OCI-M2 (cell line): Measurements from ENCODE around the gene TRUB2.

Experiments used
- DNase-seq: peaks from one replicate; lab custom pipeline; 2025; ENCODE audit not compliant: unreplicated experiment; lab: John Stamatoyannopoulos, UW

The TRUB2 gene, protein sequence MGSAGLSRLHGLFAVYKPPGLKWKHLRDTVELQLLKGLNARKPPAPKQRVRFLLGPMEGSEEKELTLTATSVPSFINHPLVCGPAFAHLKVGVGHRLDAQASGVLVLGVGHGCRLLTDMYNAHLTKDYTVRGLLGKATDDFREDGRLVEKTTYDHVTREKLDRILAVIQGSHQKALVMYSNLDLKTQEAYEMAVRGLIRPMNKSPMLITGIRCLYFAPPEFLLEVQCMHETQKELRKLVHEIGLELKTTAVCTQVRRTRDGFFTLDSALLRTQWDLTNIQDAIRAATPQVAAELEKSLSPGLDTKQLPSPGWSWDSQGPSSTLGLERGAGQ

DNA sequence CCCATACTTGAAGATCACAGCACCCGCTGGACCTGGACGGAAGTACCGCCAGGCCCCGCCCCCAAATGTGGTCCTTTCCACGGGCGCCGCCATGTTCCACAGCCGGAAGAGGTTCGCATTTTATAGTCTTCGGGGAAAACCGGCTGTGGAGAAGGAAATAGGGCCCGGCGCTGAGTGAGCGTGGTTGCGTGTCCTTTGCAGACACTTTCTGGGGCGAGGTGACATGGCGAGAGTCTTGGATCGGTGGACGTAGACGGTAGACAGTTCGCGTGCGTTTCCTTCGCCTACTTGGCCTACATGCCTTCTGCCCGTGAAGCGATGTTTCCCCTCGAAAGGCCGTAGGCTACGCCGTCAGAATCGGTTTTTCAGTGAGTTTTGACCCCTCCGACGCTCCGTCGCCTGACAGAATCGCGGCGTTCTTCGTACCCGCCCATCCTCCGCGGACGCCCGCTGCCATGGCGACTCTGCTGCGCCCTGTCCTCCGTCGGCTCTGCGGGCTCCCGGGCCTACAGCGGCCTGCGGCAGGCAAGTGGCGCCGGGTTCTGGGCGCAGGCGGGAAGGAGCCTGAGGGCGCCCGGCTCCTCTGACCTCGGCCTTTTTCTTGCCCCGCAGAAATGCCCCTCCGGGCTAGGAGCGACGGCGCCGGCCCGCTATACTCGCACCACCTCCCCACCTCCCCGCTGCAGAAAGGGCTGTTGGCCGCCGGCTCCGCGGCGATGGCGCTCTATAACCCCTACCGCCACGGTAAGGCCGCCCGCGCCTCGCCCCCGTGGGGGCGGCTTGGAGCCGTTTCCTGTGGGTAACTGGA, at the start of gene TRUB2, which contains the start of gene COQ4:
TSS of gene TRUB2 (minus strand) at position 44 of the 808 bp plus-strand sequence. CDS start at position 5, 39 bp downstream.
TSS of gene COQ4 (plus strand) at position 436 of the 808 bp plus-strand sequence. CDS start at position 456, 20 bp downstream.
- DNase-seq = peak; percentile 84

DNA sequence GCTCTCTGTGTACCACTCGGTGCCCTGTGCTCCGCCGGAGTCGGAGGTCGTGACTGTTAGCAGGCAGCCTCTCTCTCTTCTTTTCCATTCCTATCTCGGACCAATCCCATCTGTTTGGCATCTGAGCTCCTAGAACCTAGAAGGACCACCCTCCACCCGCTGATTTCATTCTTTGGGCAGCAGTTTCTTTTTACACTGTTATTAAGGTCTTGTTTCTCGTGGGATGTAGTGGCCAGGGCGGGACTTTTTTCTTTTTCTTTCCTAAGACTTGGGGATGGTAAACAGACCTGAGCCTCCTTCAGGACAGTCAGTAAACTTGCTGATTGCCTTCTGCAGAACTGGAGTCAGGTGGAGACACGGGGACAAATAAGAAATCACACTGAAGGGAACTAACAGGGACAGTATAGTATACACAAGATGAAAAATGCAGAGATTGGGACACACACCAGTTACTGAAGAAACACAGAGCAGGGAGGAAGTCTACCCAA, 49.4 kb upstream of the TRUB2 start:
- no peak for DNase-seq

DNA sequence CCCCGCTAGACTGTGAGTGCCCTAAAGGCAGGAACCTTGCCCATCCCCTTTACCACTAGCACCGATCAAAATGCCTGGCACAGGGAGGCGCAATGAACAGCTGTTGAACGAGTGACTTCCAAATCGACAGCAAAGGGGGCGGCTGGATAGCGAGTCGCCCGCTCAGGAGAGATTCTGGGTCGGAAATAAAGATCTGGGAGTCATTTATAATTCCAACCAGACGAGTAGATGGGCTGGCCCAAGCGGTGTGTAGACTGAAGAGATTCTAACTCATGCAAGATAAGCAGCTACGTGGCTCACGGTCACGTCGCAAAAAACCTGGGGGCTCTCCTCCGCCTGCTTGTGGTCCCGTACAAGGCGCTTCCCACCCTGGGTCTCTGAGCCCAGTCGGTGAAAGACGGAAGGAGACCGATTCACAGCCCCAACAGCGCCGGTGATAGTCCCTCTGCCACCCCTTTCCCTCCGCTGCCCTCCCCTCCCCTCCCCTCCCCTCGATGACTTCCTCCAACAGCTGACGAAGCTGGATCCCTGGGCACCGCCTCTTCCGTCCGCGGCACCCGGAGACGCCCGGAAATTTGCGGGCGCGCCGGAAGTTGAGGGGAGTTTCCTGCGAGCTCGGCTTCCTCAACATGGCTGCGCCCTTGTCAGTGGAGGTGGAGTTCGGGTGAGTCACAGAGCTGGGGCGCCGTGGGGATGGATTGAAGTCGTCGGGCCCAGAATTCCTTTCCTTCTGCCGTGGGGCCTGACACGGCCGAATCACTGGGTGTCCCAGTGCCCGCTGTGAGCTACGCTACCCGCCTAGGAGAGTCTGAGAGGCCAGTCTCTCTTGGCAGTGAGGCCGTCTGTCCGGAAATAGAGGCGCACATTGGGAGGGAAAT, 48.7 kb upstream of the TRUB2 start, which contains the start of gene URM1:
TSS of gene URM1 (plus strand) at position 623 of the 878 bp plus-strand sequence. CDS start at position 630, 7 bp downstream.
- peak; percentile 38 for DNase-seq

DNA sequence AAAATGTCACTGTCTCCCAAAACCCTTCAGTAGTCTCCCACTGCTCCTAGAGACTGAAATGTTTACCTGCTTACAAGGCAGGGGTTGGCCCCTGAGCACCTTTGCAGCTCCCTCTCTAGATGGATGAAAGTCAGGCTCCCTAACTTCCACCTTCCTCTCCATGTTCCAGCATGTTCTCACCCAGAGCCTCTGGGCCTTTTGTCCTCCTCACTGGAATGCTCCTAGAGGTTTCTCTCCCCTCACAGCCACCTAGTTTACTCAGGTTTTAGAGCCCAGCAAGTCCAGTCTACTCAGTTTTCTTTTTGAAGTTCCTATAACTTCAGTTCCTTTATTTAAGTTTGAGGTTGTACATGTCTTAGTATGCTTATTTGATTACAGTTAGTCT, 48.1 kb upstream of the TRUB2 start:
- DNase-seq = no peak

DNA sequence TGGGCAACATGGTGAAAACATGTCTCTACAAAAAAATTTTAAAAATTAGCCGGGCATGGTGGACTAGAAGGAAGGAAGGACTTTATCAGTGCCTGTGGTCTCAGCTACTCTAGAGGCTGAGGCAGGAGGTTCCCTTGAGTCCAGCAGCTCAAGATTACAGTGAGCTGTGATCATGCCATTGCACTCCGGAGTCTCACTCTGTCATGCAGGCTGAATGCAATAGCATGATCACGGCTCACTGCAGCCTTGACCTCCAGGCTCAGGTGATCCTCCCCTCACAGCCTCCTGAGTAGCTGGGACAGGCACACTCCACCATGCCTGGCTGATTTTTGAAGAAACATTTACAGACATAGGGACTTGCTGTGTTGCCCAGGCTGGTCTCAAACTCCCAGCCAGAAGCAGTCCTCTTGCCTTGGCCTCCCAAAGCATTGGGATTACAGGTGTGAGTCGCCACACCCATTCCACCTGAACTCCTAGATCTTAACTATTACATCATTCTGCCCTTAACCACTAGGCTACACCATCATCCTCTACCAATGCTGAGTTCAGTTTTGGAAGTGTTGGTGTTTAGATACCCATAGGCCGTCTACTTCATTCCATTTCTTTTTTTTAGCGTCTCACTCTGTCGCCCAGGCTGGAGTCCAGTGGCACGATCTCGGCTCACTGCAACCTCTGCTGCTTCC, 46.9 kb upstream of the TRUB2 start:
- DNase-seq = no peak

DNA sequence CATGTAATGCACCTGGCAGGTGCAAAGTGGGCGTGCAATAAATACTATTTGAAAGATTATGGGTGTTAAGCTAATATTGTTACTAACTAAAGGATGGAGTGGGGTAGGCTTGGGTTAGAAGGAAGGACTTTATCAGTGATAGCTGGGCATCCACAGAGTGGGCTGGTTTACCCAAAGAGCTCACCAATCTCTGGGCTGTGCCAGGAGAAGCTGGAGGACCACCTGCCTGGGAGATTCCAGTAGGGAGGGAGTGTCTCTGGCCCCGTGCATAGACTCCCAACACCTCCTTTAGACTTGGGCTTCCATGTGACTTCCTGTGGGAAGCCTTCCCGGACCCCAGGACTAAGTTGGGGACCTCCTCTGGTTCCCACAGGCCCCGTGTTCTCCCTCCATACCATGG, 43.3 kb upstream of the TRUB2 start:
- no peak for DNase-seq

DNA sequence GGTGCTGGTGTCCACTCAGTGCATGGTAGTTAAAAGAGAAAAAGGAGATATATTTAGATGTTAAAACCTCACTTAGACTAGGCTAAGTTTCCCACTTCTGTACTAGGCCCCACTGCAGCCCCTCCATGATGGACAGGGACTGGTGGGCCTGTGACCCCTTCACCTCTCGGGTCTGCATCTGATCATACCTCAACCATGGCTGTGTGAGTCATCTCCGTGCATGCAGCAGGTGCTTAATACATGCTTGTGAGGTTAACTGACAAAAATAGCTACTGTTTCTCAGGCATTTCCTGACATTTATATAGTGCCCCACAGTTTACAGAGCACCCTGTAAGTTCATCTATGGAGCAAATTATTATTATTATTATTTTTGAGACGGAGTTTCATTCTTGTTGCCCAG, 40.5 kb upstream of the TRUB2 start:
- no peak for DNase-seq

DNA sequence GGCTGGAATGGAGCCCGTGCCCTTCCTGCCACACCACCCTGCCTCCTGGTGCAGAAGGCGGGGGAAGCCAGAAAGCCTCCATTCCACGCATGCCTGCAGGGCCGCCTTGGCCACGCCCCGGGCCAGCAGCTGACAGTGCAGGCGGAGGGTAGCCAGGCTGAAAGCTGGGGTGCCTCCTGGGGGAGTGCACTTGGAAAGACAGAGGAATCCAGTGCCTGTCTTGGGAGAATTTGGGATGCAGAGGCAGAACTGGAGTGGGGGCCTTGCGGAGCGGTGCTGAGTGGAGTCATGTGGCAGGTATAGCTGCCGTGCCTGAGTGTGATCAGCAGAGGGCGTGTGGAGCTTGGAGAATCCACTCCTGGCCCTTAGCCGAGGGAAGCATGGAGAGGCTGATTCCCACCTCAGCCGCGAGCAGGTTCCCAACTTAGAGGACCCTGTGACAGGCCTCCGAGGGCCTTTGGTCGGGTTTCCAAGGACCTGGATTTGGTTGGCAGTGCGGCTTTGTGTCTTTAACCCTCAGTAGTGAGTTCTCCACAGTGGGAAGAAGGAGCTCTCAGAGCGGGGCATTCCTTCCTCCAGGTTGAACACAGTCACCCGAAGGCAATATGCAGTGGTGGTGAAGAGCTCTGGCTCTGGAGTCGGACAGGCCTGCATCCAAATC, 39.9 kb upstream of the TRUB2 start:
- DNase-seq = no peak

DNA sequence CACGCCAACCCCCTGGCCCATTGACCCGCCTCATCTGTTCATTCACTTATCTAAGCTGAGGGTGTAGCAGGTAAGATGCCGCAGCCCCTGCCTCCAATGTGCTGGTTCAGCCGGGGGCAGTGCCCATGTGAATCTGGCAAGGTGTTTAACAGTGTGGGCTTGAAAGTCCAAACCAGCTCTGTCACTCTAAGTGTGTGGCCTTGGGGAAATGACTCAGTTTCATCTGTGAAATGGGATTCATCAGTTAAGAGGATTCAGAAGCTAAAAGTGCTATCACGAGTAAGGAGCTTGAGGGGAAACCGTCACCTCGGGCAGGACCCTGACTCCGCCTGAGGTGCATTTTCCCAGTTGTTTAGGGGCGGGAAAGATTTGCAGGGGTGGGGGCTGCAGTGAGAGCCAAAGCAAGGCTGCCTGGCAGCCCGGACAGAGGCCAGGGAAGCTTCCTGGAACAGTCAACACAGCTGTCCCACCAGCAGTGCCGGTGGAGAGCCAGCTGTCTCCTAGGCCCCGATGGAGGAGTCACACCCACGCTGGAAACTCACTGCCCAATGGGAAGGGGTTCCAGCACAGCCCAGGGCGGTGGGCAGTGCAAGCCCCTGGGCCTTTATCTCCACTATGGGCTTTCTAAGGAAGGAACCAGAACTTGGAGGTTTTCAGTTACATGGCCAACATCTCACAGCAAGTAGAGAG, 39.2 kb upstream of the TRUB2 start:
- no peak for DNase-seq

DNA sequence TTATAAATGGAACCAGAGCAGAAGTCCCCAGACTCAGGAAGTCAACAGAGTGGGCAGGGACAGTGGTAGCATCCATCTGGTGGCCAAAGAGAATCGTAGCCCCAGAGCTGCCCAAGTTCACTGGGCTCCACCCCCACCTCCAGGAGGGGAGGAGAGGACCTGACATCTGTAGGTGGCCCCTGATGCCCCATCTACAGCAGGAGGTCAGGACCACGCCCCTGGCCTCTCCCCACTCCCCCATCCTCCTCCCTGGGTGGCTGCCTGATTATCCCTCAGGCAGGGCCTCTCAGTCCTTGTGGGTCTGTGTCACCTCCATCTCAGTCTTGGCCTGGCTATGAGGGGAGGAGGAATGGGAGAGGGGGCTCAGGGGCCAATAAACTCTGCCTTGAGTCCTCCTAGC, 38.6 kb upstream of the TRUB2 start:
- no peak for DNase-seq

DNA sequence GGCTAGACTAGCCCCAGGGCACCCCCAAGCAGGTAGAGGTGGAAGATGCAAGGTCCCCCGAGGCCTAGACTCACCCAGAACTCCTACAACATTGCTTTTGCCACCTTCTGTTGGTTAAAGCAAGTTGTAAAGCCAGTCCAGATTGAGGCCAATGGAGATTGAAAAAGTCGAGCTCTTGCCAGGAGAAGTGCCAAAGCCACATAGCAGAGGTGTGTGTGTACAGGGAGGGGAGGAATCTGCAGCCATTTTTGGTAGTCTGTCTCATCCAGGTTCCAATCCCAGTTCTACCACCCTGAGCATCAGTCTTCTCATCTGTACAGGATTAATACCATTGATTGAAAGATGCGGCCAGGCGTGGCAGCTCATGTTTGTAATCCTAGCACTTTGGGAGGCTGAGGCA, 36.6 kb upstream of the TRUB2 start:
- no peak for DNase-seq

DNA sequence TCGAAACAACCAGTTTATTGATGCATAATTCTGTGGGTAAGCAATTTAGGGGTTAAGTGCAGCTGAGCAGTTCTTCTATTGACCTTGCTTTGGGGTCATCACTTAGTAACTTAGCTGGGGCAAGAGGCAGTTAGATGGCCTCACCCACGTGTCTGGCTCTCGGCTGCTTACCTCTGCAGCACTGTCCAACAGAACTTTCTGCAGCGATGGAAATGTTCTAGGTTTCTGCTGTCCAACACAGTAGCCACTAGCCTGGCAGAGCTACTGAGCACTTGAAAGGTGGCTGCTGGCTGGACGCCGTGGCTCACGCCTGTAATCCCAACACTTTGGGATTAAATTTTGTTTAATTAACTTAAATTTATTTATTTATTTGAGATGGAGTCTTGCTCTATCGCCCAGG, 35.8 kb upstream of the TRUB2 start:
- no peak for DNase-seq

DNA sequence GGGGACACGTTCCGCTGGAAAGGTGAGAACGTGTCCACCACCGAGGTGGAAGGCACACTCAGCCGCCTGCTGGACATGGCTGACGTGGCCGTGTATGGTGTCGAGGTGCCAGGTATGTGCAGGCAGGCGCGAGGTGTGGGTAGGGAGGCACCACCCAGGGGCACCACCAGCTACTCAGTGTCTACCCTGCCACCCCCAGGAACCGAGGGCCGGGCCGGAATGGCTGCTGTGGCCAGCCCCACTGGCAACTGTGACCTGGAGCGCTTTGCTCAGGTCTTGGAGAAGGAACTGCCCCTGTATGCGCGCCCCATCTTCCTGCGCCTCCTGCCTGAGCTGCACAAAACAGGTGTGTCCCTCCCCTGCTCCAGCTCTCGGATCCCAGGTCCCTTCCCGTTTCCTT, 33.2 kb upstream of the TRUB2 start:
- no peak for DNase-seq

DNA sequence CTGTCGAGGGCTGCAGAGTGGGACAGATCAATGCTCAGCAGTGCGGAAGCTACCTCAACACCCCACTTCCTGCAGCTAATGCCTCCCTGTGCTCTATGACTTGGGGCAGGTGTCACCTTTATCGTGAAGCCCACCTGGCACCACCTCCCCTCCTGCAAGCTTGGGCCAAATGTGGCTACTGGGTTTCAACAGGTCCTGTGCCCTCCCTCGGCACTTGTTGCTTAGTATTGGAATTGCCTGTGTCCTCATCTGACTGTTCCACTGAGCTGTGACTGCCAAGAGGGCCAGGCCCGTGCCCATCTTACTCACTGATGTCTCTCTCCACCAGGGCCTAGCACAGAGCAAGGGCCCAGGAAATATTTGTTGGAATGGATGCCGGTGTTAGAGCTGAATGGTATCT, 27.5 kb upstream of the TRUB2 start:
- DNase-seq = no peak

DNA sequence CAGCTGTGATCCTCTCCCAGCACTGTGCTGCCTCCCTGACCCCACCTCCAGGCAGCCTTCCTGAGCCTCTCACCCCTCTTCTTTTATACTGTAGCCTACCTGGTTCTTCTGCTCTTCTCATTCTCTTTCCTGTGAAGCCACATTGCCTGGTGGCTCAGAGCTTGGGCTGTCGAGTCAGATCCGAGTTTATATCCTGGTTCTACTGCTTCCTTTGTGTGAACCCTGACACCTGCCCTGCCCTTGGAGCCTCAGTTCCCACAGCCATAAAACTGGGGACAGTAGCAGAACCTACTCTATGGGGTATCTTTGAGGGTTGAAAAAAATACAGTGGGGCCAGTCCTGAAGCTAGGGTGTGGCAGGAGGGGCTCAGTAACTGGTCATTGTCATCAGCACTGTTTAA, 26.9 kb upstream of the TRUB2 start:
- no peak for DNase-seq

DNA sequence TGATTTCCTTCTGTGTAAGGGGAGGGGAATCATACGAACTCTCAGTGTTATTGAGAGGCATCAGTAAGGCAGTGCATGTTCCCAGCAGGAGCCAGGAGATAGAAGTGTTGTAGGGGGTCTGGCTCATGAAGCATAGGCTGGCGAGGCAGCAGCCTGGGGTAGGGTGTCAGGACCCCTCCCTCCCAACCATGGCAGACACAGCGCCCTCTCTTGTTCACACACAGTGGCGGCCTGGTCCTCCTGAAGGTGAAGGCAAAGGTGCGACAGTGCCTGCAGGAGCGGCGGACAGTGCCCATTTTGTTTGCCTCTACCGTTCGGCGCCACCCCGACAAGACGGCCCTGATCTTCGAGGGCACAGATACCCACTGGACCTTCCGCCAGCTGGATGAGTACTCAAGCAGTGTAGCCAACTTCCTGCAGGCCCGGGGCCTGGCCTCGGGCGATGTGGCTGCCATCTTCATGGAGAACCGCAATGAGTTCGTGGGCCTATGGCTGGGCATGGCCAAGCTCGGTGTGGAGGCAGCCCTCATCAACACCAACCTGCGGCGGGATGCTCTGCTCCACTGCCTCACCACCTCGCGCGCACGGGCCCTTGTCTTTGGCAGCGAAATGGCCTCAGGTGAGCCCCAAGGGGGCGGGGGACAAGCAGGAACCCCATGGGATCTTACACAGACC, 22.8 kb upstream of the TRUB2 start:
- no peak for DNase-seq

DNA sequence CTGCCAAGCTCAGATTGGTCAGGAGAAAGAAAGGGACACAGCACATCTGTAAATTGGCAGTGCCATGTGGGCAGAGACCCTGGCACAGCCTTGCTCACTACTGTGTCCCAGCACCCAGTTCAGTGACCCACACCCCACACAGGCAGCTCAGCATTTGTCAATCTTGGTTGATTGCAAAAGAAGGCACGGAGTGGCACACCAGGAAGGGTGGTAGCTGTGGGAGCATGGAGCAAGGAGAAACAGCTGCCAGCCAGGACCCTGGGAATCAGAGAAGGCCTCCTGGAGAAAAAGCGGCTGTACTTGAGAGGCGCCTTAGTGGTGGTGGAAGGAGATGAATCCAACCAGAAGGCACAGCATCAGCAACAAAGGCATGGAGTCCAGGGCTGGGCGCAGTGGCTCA, 21.6 kb upstream of the TRUB2 start:
- no peak for DNase-seq

DNA sequence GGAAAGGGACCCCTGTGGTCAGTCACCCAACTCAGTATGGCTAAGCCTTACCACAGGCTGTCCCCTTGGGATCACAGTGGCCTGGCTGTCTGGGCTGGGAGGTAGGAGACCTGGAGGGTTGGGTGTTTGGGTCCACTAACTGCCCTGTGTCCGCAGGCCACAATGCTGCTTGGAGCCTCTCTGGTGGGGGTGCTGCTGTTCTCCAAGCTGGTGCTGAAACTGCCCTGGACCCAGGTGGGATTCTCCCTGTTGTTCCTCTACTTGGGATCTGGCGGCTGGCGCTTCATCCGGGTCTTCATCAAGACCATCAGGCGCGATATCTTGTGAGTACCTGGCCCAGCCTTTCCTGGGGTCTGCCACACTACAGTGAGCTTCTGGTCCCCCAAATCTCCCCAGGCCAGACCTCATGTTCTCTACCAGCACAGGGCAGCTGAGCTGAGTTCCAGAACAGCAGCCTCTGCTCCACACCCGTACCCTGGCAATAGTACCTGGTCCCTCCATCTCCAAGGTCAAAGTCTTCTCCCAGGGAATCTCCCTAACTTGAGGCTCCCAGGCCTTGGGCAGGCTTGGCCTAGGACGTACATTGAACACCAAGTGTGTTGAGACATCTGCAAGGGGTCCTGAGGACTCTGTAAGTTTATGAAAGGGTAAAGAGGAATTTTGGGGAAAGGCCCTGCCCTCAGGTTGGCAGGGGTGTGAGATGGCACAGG, 20.9 kb upstream of the TRUB2 start:
- no peak for DNase-seq
